ENCODE data around the gene OTP.

OTP gene

GRCh38 chr5:77637998-77638762 is at the start of gene OTP:
Gene OTP (minus strand): TSS chr5:77638713. CDS start chr5:77638549, 164 bp downstream.
- no peak for DNase-seq

DNA sequence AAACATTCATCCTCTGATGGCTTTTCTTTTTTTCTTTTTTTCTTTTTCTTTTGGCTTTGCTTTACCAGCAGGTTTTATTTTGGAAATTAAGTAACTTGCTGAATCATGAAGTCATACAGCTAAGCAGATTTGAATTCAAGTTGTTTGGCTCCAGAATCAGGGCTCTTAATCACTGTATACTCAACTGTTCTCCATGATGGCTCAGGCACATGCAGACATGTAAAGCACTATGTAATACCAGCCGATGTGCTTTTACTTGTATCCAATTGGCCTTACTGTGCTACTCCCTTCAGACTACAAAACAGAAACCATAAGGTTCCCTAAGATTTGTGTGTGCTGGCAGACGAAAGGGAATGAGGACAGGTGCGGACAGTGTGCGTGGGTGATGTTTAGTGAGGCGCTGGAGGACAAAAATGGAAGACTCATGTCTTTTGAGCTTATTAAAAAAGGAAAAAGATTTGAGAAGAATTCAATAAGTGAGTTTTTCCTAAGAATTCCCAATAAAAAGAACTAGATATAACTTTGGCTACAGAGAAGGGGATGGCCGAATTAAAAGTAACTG is 44.7 kb upstream of the OTP start:
- DNase-seq: peak in 22 of 58 donors; percentile 0 to 60 (median 5)

- DNase-seq: no peak
Measured at GRCh38 chr5:77670526-77670925, 32.0 kb upstream of the OTP start.

- no peak for DNase-seq
Measured at GRCh38 chr5:77669677-77670076, 31.2 kb upstream of the OTP start.

- no peak for DNase-seq
Measured at GRCh38 chr5:77663090-77663863, 24.8 kb upstream of the OTP start.

GRCh38 chr5:77662635-77663034 is 24.1 kb upstream of the OTP start:
- DNase-seq: no peak

- DNase-seq: no peak
Measured at GRCh38 chr5:77658662-77659061, 20.1 kb upstream of the OTP start.

GRCh38 chr5:77651343-77651742 is 12.8 kb upstream of the OTP start:
- no peak for DNase-seq

DNA sequence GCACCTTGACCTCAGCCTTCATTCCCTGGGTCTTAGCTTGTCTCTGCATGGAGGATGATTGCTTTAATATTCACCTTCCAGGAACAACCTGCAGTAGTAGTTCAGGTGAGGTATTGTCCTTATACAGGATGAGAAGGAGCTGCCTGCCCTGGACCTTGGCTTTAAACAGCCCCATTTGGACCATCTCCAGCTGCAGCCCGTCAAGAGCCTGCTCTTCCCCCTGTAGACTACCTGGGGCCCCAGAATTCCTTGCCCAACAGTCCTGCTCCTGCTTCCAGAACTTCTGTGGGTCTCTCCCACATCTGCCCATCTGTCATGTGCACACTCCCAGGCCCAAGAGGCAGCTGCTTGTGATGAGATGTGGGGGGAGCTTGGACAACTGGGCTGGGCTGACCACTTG is 12.2 kb upstream of the OTP start:
- no peak for DNase-seq

GRCh38 chr5:77649776-77650175 is 11.3 kb upstream of the OTP start:
- DNase-seq: no peak

DNA sequence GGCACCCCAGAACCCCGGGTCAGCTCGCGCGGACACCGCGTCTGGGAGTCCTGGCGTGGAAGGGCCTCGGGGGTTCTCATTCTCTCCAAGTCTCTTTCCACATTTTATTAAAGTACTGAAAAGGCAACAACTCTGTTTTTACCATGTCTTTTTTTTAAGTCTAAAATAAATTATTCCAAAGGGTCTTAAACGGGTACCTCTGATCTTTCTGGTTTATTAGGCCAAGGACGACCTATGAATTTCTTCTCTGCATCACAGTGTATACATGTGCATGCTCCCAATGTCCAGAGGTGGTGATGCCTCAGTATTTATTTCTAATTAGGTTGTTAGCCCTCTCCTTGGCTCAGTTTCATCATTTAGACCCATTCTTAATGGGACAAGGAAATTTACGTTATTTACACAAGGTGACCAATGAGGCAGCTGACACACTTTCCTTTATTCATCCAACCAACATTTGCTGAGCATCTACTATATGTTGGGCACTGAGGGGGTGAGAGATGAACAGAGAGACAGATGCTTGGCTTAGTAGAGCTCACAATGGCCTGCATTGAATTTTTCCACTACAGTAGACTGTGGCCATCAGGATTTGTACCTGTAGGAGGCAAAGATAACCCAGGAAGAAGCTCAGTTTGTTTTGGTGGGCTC is 7.6 kb upstream of the OTP start:
- no peak for DNase-seq

DNA sequence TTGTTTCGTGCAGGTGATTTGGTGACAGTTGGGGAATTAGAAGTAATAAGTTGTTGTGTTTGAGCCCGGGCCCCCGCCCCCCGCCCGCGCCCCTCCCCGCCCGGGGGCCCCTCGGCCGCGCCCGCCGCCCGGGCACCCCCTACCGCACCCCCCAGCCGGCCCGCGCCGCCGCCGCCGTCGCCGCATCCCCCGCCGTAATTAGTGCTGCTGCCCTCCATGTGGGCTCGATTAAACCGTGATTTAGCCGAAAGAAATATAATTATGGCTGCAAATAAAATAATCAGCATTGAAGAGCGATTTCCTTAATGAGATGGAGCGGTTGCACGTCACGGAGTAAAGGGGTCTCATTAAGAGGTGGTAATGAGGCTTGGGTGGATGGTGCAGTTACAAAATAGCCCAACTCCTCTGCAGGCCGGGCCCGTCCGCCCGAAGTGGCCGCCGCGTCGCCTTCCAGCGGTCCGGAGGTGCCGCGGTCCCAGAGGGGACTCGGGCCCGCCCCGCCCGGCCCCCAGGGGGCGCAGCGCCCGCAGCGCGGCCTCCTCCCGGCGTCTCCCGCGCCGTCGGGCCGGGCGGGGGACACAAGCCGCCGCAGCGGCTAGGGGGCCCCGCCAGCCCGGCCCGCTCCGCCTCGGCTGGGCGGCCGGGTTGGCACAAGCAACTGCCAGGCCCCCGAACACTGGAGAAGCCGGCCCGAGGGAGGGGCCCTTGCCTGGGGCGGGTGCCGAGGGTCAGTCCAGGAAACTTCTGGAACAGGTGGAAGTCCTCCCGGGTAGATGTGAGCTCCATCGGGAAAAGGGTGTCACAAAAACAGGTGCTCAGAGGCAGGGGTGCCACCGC is 6.9 kb upstream of the OTP start:
- DNase-seq: peak in 6 of 58 donors; percentile 2 to 39 (median 23)

DNA sequence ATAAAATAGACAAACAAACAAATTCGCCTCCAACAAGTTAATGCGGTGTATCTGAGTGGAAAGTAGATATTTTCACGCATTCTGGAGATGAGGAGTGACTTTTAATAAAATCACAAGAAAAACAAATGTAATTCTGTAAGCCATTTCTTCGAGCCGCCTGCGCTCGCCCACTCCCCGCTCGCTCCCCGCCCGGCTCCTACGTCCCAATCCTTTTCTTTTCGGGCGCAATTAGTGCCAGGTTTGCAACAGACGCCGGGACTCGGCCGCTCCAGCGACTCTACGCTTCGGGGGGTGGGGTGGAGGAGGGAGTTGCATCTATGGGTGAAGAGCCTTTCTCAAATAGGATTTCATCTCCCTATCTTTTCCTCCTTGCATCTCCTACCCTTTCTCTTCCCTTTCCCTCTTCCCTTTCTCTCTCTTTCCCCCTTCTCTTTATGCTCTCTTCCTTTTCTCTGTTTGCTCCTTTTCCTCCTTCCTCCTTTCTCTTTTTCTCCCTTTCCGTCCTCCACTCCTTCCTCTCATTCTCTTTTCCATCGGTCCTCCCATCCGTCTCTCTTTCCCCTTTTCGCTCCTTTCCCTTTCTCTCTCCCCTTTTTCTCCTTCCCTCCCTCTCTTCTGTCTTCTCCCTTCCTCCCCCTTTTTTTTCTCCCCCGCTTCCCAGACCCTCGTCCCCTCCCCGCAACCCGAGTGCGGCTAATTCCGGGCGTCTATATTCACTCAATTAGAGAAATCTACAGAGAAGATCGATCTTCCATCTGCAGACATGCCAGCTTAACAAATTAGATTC is 6.1 kb upstream of the OTP start:
- DNase-seq: no peak

- DNase-seq: no peak
Measured at GRCh38 chr5:77643654-77644370, 5.3 kb upstream of the OTP start.

DNA sequence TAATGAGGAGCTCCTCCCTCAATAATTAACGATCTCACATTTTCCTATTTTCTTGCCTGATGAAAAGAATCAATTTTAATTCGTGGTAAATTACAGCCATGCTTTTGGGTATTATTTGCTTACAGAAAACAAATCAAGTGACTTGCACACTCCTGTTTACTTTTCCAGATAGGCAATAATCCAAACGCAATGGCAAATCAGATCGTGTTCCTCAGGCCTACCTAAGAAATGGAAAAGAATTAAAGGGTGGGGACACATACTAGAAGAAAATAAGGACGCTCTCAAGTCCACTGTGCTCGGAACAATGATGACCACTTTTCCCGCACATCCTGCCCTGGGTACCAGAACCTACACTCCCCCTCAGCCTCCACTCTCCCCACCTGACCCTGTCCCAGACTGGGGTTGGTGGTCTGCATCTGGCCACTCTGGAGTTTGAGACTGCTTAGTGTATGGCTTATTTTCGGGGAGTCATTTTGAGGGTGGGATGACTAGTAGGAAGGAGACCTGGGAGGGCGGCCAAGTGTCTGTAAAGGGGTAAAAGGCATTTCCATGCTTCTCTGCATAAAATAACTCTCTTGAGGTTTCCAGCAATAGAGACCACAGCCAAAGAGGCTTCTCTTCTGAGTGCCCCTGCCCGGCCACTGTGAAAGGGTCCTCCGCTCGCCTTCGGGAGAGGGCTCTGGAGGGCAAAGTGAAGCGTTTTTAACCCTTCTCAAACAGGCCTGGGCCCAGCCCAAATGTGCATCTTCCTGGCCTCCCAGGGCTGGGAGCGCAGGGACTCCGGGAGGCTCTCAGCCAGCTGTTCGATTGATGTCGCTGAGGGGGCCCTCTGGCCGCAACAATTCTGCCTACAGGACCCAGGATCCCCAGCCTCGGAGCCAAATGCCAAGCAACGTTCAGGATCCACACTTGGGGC is 4.5 kb upstream of the OTP start:
- no peak for DNase-seq

- DNase-seq: no peak
Measured at GRCh38 chr5:77641963-77642737, 3.6 kb upstream of the OTP start.

GRCh38 chr5:77641397-77641943 is 3.0 kb upstream of the OTP start:
- no peak for DNase-seq

All from anterior cingulate cortex (tissue), 58 donors.